GM19238 (cell line): ENCODE data around the gene CHMP2A.
A peak's percentile ranks its signal among the peaks of the same experiment; 100 is the strongest.

Source experiments
- DNase-seq: peaks from one replicate; pipeline ENCODE4 v3.0.0; 2011; ENCODE audit warnings: low spot score; ENCODE audit not compliant: insufficient read length

CHMP2A gene

GRCh38 chr19:58570770-58571574 is 16.1 kb upstream of the CHMP2A start:
- DNase-seq: no peak

GRCh38 chr19:58569943-58570670 is 15.2 kb upstream of the CHMP2A start:
- DNase-seq: no peak

GRCh38 chr19:58569191-58569942 is 14.5 kb upstream of the CHMP2A start:
- DNase-seq: no peak

- no peak for DNase-seq
Observed at GRCh38 chr19:58568453-58569130, 13.7 kb upstream of the CHMP2A start.

- no peak for DNase-seq
Observed at GRCh38 chr19:58566989-58567388, 12.1 kb upstream of the CHMP2A start.

- no peak for DNase-seq
Observed at GRCh38 chr19:58563823-58564222, 8.9 kb upstream of the CHMP2A start.

- DNase-seq: no peak
Observed at GRCh38 chr19:58563034-58563573, 8.2 kb upstream of the CHMP2A start.

- no peak for DNase-seq
Observed at GRCh38 chr19:58562122-58563033, 7.5 kb upstream of the CHMP2A start.

- no peak for DNase-seq
Observed at GRCh38 chr19:58561373-58562121, 6.6 kb upstream of the CHMP2A start.

GRCh38 chr19:58560921-58561320 is 6.0 kb upstream of the CHMP2A start:
- DNase-seq: no peak

GRCh38 chr19:58560007-58560887 is 5.3 kb upstream of the CHMP2A start:
- DNase-seq: no peak

GRCh38 chr19:58559275-58560006 is 4.5 kb upstream of the CHMP2A start:
- DNase-seq: peak; percentile 96

- peak; percentile 93 for DNase-seq
Observed at GRCh38 chr19:58558623-58559274, 3.8 kb upstream of the CHMP2A start.

- no peak for DNase-seq
Observed at GRCh38 chr19:58558066-58558622, 3.2 kb upstream of the CHMP2A start, which contains the start of gene UBE2M. Gene UBE2M, minus strand, starts transcription at chr19:58558611. Its CDS starts 230 bp downstream, at chr19:58558381.

- DNase-seq: no peak
Observed at GRCh38 chr19:58557221-58558065, 2.5 kb upstream of the CHMP2A start.
